Uterus (tissue), 4 donors: ENCODE results near the gene ATP5F1D. TPM values are rescaled to one million over a fixed set of nuclear protein-coding genes. Genes with fewer than 3 reads are reported as not detected.

Experiments
- DNase-seq, 2 donors: peaks; one replicate each; pipeline ENCODE4 v3.0.0-alpha.2; 2019 to 2020
- H3K27ac ChIP-seq, 2 donors: fragments of 200-600 bp; sonication (generic); 1 replicate in 1 of 2; 2 replicates in 1 of 2; pipeline ENCODE4 v1.5.1; 2016 to 2018
- H3K27me3 ChIP-seq, 2 donors: fragments of 200-600 bp; sonication (generic); one replicate each; pipeline ENCODE4 v1.5.1; 2018 to 2019; ENCODE audit warnings: control low read depth in 1 of 2
- H3K36me3 ChIP-seq, 2 donors: fragments of 200-600 bp; sonication (generic); one replicate each; pipeline ENCODE4 v1.5.1; 2019; ENCODE audit warnings: control low read depth in 1 of 2
- H3K4me1 ChIP-seq, 2 donors: fragments of 200-600 bp; sonication (generic); one replicate each; pipeline ENCODE4 v1.5.1; 2018 to 2019; ENCODE audit warnings: control low read depth in 1 of 2
- H3K4me3 ChIP-seq, 2 donors: fragments of 200-600 bp; sonication (generic); 1 replicate in 1 of 2; 2 replicates in 1 of 2; pipeline ENCODE4 v1.5.1; 2018 to 2019; ENCODE audit warnings: mild to moderate bottlenecking in 1 of 2
- H3K9me3 ChIP-seq, 2 donors: fragments of 200-600 bp; sonication (generic); one replicate each; pipeline ENCODE4 v1.5.1; 2019; ENCODE audit warnings: control low read depth in 1 of 2
- POLR2A ChIP-seq, 2 donors: fragments of 450-650 bp; IDR thresholded peaks; one replicate each; pipeline ENCODE4 v1.6.1; 2016; ENCODE audit warnings: antibody characterized with exemption in 2 of 2, mild to moderate bottlenecking in 1 of 2, moderate library complexity in 1 of 2
- intact Hi-C: fragments of 100-400 bp; cut with DNase I; formaldehyde crosslinking; loops from one replicate; pipeline ENCODE4 v1.15.1; 2023; ENCODE audit warnings: low total_unique reads
- total RNA-seq, 4 donors: library from RNA; depleted of rRNA in 3 of 4; stranded (reverse); fragments of >200 nt in 3 of 4; gene quantifications; one replicate each; pipeline versions ENCODE4 v1.1.0 to v1.2.4, GENCODE V29; 2014 to 2023
- TF ChIP-seq, protein P1 (sequence below), 4 experiments: fragments of 200-600 bp in 2 of 4; fragments of 450-650 bp in 2 of 4; sonication (generic) in 2 of 4; IDR thresholded peaks; one replicate each; pipeline ENCODE4 v1.5.1; 2016 to 2019; ENCODE audit warnings: antibody characterized with exemption in 4 of 4, mild to moderate bottlenecking in 2 of 4, moderate library complexity in 1 of 4
- donor health status: DM: yes; HTN: yes; CAD: no.

ATP5F1D gene
- total RNA-seq, 4 donors from 2014 or later: 4.7 to 164 (median 68.9) TPM

DNA sequence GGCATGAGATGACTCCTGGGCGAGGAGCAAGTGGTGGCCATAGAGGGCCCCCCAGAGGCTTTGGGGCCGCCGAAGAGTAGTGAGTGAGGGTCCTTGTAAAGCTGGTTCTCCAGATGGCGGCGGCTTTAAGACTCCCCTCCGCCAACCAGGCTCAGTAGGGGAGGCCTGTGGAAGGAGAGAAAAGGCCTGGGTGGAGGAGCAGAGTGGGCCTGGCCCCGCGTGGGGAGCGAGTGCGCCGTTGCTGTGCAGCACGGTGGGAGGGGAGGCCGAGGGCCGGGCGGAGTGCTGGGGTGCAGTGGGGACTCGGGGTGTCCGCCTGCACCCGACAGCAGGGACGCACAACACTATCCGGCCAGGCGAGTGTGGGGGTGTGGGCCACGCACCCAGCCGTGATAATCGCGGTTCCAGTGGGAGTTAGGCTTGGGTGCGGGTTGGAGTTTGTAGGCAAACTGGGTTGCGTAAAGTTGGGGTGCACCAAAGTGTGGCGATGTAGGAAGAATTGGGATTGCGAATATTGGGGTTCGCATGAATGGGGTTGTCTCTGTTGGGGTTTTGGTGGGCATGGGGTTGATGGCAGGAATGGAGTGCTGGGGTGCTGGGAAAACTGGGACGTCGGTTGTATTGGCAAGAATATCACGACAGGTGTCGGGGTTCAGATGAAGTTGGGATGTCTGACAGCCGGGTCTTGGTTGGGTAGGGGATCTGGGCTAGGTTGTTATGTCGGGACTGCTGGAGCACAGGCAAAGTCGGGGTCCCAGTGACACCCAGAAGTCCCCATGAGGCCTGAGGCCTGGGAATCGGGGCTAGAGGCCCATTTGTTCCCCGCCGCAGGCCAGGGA is 26.9 kb downstream of the ATP5F1D start:
- TF ChIP-seq, protein P1, sequence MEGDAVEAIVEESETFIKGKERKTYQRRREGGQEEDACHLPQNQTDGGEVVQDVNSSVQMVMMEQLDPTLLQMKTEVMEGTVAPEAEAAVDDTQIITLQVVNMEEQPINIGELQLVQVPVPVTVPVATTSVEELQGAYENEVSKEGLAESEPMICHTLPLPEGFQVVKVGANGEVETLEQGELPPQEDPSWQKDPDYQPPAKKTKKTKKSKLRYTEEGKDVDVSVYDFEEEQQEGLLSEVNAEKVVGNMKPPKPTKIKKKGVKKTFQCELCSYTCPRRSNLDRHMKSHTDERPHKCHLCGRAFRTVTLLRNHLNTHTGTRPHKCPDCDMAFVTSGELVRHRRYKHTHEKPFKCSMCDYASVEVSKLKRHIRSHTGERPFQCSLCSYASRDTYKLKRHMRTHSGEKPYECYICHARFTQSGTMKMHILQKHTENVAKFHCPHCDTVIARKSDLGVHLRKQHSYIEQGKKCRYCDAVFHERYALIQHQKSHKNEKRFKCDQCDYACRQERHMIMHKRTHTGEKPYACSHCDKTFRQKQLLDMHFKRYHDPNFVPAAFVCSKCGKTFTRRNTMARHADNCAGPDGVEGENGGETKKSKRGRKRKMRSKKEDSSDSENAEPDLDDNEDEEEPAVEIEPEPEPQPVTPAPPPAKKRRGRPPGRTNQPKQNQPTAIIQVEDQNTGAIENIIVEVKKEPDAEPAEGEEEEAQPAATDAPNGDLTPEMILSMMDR (IDR thresholded peaks at IDR 0.05): peak in 1 of 4 experiments; percentile 8
- no peak for TF ChIP-seq POLR2A (IDR thresholded peaks at IDR 0.05)
- Histone ChIP-seq H3K4me3 (peak overlapping the region in 1 of 2 donors; percentile 65), H3K27ac (peak overlapping the region; percentile 96 to 99), H3K36me3 (no peaks in the 10 kb centered on the region), H3K27me3 (no peaks in the 10 kb centered on the region), H3K4me1 (peaks cover 41 to 59% of the 10 kb centered on the region in 2 donors), H3K9me3 (no peaks in the 10 kb centered on the region)
- DNase-seq: peak; percentile 54
- intact Hi-C loops: no loop called here

DNA sequence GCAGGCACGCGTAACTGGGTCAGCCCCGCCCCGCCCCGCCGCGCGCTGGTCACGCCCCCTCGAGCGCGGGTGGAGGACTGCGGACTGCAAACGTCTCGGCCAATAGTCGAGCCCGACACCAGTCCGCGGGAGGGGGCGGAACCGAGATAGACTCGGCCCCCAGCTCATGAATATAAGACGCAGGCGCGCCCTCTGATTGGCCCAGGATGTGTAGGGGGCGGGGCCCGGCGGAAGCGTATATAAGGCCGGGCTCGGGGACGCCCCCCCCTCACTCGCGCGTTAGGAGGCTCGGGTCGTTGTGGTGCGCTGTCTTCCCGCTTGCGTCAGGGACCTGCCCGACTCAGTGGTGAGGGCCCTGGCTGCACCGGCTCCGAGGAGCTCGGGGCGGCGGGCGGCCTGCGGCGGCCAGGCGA is 27.5 kb downstream of the ATP5F1D start, which contains the start of gene CIRBP:
Gene CIRBP, plus strand, starts transcription at position 268 of the 413 bp plus-strand sequence. CDS start 1,602 bp downstream, outside the sequence.
- peak; percentile 94 to 100 for TF ChIP-seq POLR2A (IDR thresholded peaks at IDR 0.05)
- TF ChIP-seq, protein P1 (IDR thresholded peaks at IDR 0.05): peak in 1 of 4 experiments; percentile 37
- peak; percentile 100 for DNase-seq
- intact Hi-C loops: no loop called here
- Histone ChIP-seq H3K27ac (peak within 1 kb of the TSS; percentile 96 to 99), H3K4me1 (peaks cover 41 to 63% of the 10 kb centered on the region in 2 donors), H3K4me3 (peak within 1 kb of the TSS; percentile 48 to 65), H3K9me3 (no peaks in the 10 kb centered on the region), H3K36me3 (no peaks in the 10 kb centered on the region), H3K27me3 (no peaks in the 10 kb centered on the region)

DNA sequence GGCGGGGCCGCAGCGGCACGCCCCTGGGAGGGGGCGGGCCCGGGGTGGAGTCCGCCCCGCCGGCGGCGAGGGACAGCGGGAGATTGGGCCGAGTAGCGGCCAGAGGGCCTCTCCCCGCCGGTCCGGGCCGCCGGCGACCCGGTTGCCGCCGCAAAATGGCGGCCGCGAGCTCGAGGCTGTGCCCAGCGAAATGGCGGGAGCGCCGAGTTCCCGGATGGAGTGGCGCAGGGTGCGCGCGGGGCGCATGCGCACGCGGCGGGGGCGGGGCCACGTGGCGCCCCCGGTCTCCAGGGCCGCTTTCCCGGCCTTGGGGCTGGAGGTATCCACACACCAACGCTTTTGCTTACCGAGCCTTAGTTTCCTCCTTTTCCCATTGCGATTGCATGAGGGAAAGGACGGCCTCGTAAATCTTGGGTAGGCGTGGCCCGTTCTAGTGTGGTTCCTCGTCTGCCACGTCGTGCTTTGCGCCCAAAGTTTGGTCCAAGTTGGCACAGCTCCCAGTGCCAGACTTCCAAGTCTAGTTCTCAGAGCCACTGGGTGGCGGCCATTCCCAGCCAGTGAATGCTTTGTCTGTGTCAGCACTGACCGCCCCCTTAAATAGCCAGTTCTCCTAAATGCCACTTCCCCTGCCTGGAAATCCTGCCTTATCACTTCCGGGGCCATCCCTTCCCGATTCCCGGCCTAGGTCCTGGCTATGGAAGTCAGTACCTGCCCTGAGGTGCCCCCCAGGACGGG is 28.1 kb downstream of the ATP5F1D start:
- no peaks in the 10 kb centered on the region for H3K27me3 ChIP-seq
- peak overlapping the region; percentile 96 to 99 for H3K27ac ChIP-seq
- no peaks in the 10 kb centered on the region for H3K36me3 ChIP-seq
- peak; percentile 85 to 91 for DNase-seq
- peak overlapping the region; percentile 48 to 65 for H3K4me3 ChIP-seq
- no peaks in the 10 kb centered on the region for H3K9me3 ChIP-seq
- peaks cover 41 to 68% of the 10 kb centered on the region in 2 donors for H3K4me1 ChIP-seq
- TF ChIP-seq, protein P1 (IDR thresholded peaks at IDR 0.05): no peak
- TF ChIP-seq POLR2A (IDR thresholded peaks at IDR 0.05): peak in 1 of 2 donors; percentile 50
- intact Hi-C loops: no loop called here

DNA sequence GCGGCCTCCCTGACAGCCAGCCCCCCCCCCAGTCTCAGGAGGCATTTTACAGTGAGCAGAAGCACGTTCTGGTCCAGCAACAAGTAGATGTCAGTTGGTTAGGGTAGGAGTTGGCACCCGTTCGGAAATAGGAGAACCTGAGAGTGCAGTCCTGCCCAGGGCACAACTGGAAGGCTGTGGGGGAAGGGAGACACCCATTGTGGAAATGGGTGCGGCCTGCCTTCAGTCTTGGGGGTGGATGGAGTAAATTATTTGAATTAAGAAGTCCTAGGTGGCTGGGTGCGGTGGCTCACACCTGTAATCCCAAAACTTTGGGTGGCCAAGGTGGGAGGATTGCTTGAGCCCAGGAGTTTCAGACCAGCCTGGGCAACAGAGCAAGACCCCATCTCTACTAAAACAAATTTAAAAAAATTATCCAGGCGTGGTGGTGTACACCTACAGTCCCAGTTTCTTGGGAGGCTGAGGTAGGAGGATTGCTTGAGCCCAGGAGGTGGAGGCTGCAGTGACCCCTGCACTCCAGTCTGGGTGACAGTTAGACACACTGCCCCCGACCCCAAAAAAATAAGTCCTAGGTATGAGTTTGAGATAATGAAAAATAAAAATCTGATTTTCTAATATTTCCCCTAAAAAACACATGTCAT is 28.8 kb downstream of the ATP5F1D start:
- intact Hi-C loops: no loop called here

More for the DNA sequence above, 28.8 kb downstream of the ATP5F1D start:
- Histone ChIP-seq H3K4me3 (peak overlapping the region; percentile 48 to 65), H3K36me3 (no peaks in the 10 kb centered on the region), H3K27me3 (no peaks in the 10 kb centered on the region), H3K27ac (peak overlapping the region; percentile 96 to 99), H3K4me1 (peaks cover 36 to 72% of the 10 kb centered on the region in 2 donors), H3K9me3 (no peaks in the 10 kb centered on the region)
- no peak for DNase-seq
- TF ChIP-seq, protein P1 (IDR thresholded peaks at IDR 0.05): no peak
- TF ChIP-seq POLR2A (IDR thresholded peaks at IDR 0.05): no peak
